Measurements from ENCODE around the gene PCGF5.

- no peak for TF ChIP-seq POLR2AphosphoS5 (IDR thresholded peaks at IDR 0.05; ENCODE audit: low read depth, low read length)
- TF ChIP-seq, protein P1, sequence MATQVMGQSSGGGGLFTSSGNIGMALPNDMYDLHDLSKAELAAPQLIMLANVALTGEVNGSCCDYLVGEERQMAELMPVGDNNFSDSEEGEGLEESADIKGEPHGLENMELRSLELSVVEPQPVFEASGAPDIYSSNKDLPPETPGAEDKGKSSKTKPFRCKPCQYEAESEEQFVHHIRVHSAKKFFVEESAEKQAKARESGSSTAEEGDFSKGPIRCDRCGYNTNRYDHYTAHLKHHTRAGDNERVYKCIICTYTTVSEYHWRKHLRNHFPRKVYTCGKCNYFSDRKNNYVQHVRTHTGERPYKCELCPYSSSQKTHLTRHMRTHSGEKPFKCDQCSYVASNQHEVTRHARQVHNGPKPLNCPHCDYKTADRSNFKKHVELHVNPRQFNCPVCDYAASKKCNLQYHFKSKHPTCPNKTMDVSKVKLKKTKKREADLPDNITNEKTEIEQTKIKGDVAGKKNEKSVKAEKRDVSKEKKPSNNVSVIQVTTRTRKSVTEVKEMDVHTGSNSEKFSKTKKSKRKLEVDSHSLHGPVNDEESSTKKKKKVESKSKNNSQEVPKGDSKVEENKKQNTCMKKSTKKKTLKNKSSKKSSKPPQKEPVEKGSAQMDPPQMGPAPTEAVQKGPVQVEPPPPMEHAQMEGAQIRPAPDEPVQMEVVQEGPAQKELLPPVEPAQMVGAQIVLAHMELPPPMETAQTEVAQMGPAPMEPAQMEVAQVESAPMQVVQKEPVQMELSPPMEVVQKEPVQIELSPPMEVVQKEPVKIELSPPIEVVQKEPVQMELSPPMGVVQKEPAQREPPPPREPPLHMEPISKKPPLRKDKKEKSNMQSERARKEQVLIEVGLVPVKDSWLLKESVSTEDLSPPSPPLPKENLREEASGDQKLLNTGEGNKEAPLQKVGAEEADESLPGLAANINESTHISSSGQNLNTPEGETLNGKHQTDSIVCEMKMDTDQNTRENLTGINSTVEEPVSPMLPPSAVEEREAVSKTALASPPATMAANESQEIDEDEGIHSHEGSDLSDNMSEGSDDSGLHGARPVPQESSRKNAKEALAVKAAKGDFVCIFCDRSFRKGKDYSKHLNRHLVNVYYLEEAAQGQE (IDR thresholded peaks at IDR 0.05; ENCODE audit: insufficient read depth in 1 of 2, low read depth in 2 of 2, low read length in 2 of 2), result no peak
- TF ChIP-seq TAF1 (IDR thresholded peaks at IDR 0.05; ENCODE audit: borderline replicate concordance, insufficient read depth, low read length), result no peak
- no peak for TF ChIP-seq SIN3A (IDR thresholded peaks at IDR 0.05; ENCODE audit: borderline replicate concordance, insufficient read depth, low read length)
Observed at GRCh38 chr10:91317541-91317940, 97.1 kb downstream of the PCGF5 start.

Measured in PFSK-1 (cell line).